ENCODE results near the gene IGFLR1. TPM values are rescaled to one million over a fixed set of nuclear protein-coding genes. Genes with fewer than 3 reads are reported as not detected.

IGFLR1 gene
- total RNA-seq, 1 experiment from 2014 or later: 9.9 TPM

GRCh38 chr19:35744430-35745327 is 2.4 kb upstream of the IGFLR1 start (continued):
- TF ChIP-seq IRF1 (CRISPR knock-in tag; IDR thresholded peaks at IDR 0.05) (no peak), ZNF232 (CRISPR knock-in tag; IDR thresholded peaks at IDR 0.05) (no peak), TEAD1 (CRISPR knock-in tag; IDR thresholded peaks at IDR 0.05) (peak; percentile 26; the same call in 1 of the 2 replicates), HMGA2 (CRISPR knock-in tag; IDR thresholded peaks at IDR 0.05) (no peak), ZBTB21 (CRISPR knock-in tag; IDR thresholded peaks at IDR 0.05; ENCODE audit: borderline replicate concordance) (no peak), E2F1 (CRISPR knock-in tag; IDR thresholded peaks at IDR 0.05) (no peak), AR (CRISPR knock-in tag; IDR thresholded peaks at IDR 0.05) (no peak), GRHL2 (CRISPR knock-in tag; IDR thresholded peaks at IDR 0.05; ENCODE audit: insufficient replicate concordance, severe bottlenecking) (no peak), FOXJ3 (CRISPR knock-in tag; IDR thresholded peaks at IDR 0.05; ENCODE audit: borderline replicate concordance) (no peak), SP1 (CRISPR knock-in tag; conservative IDR thresholded peaks at IDR 0.05) (peak; percentile 43), IRF2 (CRISPR knock-in tag; IDR thresholded peaks at IDR 0.05; ENCODE audit: borderline replicate concordance, low read depth) (no peak), ARID4B (CRISPR knock-in tag; IDR thresholded peaks at IDR 0.05; ENCODE audit: borderline replicate concordance) (peak; percentile 63; the same call in 1 of the 2 replicates), RELA (CRISPR knock-in tag; IDR thresholded peaks at IDR 0.05; ENCODE audit: borderline replicate concordance) (no peak), ZNF121 (CRISPR knock-in tag; IDR thresholded peaks at IDR 0.05) (no peak)

GRCh38 chr19:35743640-35744429 is 1.6 kb upstream of the IGFLR1 start:
- Mint-ChIP-seq H3K4me1 (peaks cover 24% of the 10 kb centered on the region), H3K4me3 (peak overlapping the region; percentile 98), H3K9me3 (no peaks in the 10 kb centered on the region), H3K27ac (peak overlapping the region; percentile 99), H3K36me3 (peaks cover 7% of the 10 kb centered on the region; the same call in 1 of the 2 replicates), H3K27me3 (ENCODE audit: low read depth) (no peaks in the 10 kb centered on the region)
- ChIA-PET POLR2A (interaction anchor here (0.7 to 1.5 kb wide), 3 partner anchors 24 to 685 kb away, joined by 3 to 5 read pairs (median 4); no protein-coding TSS in a partner anchor), CTCF (interaction anchor here (0.6 to 2.0 kb wide), 12 partner anchors 13 to 265 kb away, joined by 3 to 41 read pairs (median 5); partner anchors contain the start of genes HSPB6, PROSER3 and SYNE4)
- DNase-seq (ENCODE audit: low spot score) (no peak), ATAC-seq (no peak)
- no peak for TF ChIP-seq ZNF512 (CRISPR knock-in tag; IDR thresholded peaks at IDR 0.05; ENCODE audit: borderline replicate concordance)
- TF ChIP-seq JAZF1 (CRISPR knock-in tag; IDR thresholded peaks at IDR 0.05): no peak
- TF ChIP-seq PRRX2 (CRISPR knock-in tag; IDR thresholded peaks at IDR 0.05): no peak
- no peak for TF ChIP-seq ZNF138 (CRISPR knock-in tag; conservative IDR thresholded peaks at IDR 0.05)
- TF ChIP-seq IRF1 (CRISPR knock-in tag; IDR thresholded peaks at IDR 0.05): no peak
- no peak for TF ChIP-seq SOX15 (CRISPR knock-in tag; IDR thresholded peaks at IDR 0.05)
- no peak for TF ChIP-seq ZBTB43 (CRISPR knock-in tag; IDR thresholded peaks at IDR 0.05)
- no peak for TF ChIP-seq ZNF232 (CRISPR knock-in tag; IDR thresholded peaks at IDR 0.05)
- no peak for TF ChIP-seq TEAD1 (CRISPR knock-in tag; IDR thresholded peaks at IDR 0.05)
